Endothelial cell of umbilical vein (primary cell): ENCODE data around the gene SEMA4D.

Experiments used
- CTCF ChIP-seq, 2 donors: IDR thresholded peaks; 1 replicate in 1 of 2; 2 replicates in 1 of 2; pipeline ENCODE4 v1.5.1; 2011; ENCODE audit warnings: low read length in 2 of 2, mild to moderate bottlenecking in 2 of 2, moderate library complexity in 2 of 2, control low read depth in 1 of 2, inconsistent platforms in 1 of 2, low read depth in 1 of 2; ENCODE audit not compliant: insufficient read depth in 1 of 2; ENCODE audit errors: extremely low read depth in 1 of 2
- EZH2 ChIP-seq: IDR thresholded peaks from 2 replicates; pipeline ENCODE4 v1.6.1; 2012; ENCODE audit warnings: borderline replicate concordance, low read depth, mild to moderate bottlenecking, moderate library complexity, low read length, inconsistent platforms; ENCODE audit not compliant: severe bottlenecking
- FOS ChIP-seq: IDR thresholded peaks from 2 replicates; pipeline ENCODE4 v1.6.1; 2011; ENCODE audit warnings: mild to moderate bottlenecking, low read length, moderate library complexity, borderline replicate concordance; ENCODE audit not compliant: insufficient read depth
- MAX ChIP-seq: IDR thresholded peaks from 2 replicates; pipeline ENCODE4 v1.6.1; 2011; ENCODE audit not compliant: insufficient read depth, insufficient read length
- MYC ChIP-seq: IDR thresholded peaks from one replicate; pipeline ENCODE4 v1.6.1; 2011; ENCODE audit warnings: mild to moderate bottlenecking, low read depth, low read length
- POLR2A ChIP-seq: IDR thresholded peaks from 2 replicates; pipeline ENCODE4 v1.6.1; 2012; ENCODE audit warnings: low read depth, mild to moderate bottlenecking, control low read depth, low read length
- POLR2AphosphoS5 ChIP-seq: IDR thresholded peaks from 2 replicates; pipeline ENCODE4 v1.6.1; 2012; ENCODE audit warnings: low read depth, mild to moderate bottlenecking, control low read depth, low read length, moderate library complexity; ENCODE audit not compliant: insufficient read depth

- no peak for TF ChIP-seq POLR2A
- no peak for TF ChIP-seq POLR2AphosphoS5
- no peak for TF ChIP-seq CTCF (IDR thresholded peaks at IDR 0.05; ENCODE audit: extremely low read depth in 1 of 2, insufficient read depth in 1 of 2, low read depth in 1 of 2, low read length in 2 of 2)
- no peak for TF ChIP-seq EZH2
- TF ChIP-seq MAX: no peak
- TF ChIP-seq FOS: no peak
- no peak for TF ChIP-seq MYC
These were observed 118.3 kb downstream of the SEMA4D start for GRCh38 chr9:89379508-89380115.
